ENCODE data around the gene MTARC1. TPM values are rescaled to one million over a fixed set of nuclear protein-coding genes. Genes with fewer than 3 reads are reported as not detected.
A peak's percentile ranks its signal among the peaks of the same experiment; 100 is the strongest.

MTARC1 gene
- total RNA-seq, 1 donor from 2014 or later: 1.8 TPM

DNA sequence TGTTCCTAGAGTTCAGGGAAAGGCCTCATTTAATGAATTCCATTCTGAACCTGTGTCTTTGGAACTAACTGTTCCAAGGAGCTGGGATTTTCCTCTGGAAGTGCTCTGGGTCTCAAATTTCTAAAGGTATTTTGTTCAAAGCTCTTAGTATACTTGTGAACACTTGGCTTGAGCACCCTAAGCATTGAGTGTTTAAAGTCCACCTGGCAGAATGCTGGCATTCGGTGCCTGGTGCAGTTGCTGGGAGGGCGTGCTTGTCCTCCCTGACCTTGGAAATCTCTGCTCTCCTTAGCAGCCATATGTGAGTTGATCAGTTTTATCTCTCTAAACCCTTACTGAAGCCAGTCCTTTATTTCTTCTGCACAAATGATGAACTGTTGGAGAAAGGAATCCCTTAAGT, 35.6 kb upstream of the MTARC1 start:
- H3K27ac Mint-ChIP-seq (ENCODE audit: unreplicated experiment): no peak overlapping the region
- H3K36me3 Mint-ChIP-seq (ENCODE audit: unreplicated experiment): peaks cover 15% of the 10 kb centered on the region
- H3K4me3 Mint-ChIP-seq (ENCODE audit: unreplicated experiment): no peak overlapping the region

GRCh38 chr1:220754212-220754917, 32.3 kb upstream of the MTARC1 start:
- TF ChIP-seq, protein P1, sequence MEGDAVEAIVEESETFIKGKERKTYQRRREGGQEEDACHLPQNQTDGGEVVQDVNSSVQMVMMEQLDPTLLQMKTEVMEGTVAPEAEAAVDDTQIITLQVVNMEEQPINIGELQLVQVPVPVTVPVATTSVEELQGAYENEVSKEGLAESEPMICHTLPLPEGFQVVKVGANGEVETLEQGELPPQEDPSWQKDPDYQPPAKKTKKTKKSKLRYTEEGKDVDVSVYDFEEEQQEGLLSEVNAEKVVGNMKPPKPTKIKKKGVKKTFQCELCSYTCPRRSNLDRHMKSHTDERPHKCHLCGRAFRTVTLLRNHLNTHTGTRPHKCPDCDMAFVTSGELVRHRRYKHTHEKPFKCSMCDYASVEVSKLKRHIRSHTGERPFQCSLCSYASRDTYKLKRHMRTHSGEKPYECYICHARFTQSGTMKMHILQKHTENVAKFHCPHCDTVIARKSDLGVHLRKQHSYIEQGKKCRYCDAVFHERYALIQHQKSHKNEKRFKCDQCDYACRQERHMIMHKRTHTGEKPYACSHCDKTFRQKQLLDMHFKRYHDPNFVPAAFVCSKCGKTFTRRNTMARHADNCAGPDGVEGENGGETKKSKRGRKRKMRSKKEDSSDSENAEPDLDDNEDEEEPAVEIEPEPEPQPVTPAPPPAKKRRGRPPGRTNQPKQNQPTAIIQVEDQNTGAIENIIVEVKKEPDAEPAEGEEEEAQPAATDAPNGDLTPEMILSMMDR (IDR thresholded peaks at IDR 0.05): no peak
- Mint-ChIP-seq H3K36me3 (ENCODE audit: unreplicated experiment) (peaks cover 30% of the 10 kb centered on the region), H3K4me1 (ENCODE audit: unreplicated experiment) (peaks cover 23% of the 10 kb centered on the region), H3K27ac (ENCODE audit: unreplicated experiment) (no peak overlapping the region), H3K4me3 (ENCODE audit: unreplicated experiment) (no peak overlapping the region), H3K9me3 (ENCODE audit: unreplicated experiment) (no peaks in the 10 kb centered on the region), H3K27me3 (ENCODE audit: unreplicated experiment) (no peaks in the 10 kb centered on the region)
- no peak for DNase-seq (ENCODE audit: extremely low spot score, unreplicated experiment)

More for the DNA sequence above, 35.6 kb upstream of the MTARC1 start:
- DNase-seq (ENCODE audit: extremely low spot score, unreplicated experiment): no peak
- TF ChIP-seq, protein P1 (IDR thresholded peaks at IDR 0.05): no peak
- peaks cover 39% of the 10 kb centered on the region for H3K4me1 Mint-ChIP-seq (ENCODE audit: unreplicated experiment)
- no peaks in the 10 kb centered on the region for H3K27me3 Mint-ChIP-seq (ENCODE audit: unreplicated experiment)
- H3K9me3 Mint-ChIP-seq (ENCODE audit: unreplicated experiment): no peaks in the 10 kb centered on the region

- Mint-ChIP-seq H3K27me3 (ENCODE audit: unreplicated experiment) (no peaks in the 10 kb centered on the region), H3K27ac (ENCODE audit: unreplicated experiment) (no peak overlapping the region), H3K36me3 (ENCODE audit: unreplicated experiment) (peaks cover 33% of the 10 kb centered on the region), H3K4me1 (ENCODE audit: unreplicated experiment) (peaks cover 19% of the 10 kb centered on the region), H3K4me3 (ENCODE audit: unreplicated experiment) (no peak overlapping the region), H3K9me3 (ENCODE audit: unreplicated experiment) (no peaks in the 10 kb centered on the region)
- TF ChIP-seq, protein P1 (IDR thresholded peaks at IDR 0.05): no peak
- peak; percentile 30 for DNase-seq (ENCODE audit: extremely low spot score, unreplicated experiment)
Measured at GRCh38 chr1:220754918-220755295, 31.8 kb upstream of the MTARC1 start.

DNA sequence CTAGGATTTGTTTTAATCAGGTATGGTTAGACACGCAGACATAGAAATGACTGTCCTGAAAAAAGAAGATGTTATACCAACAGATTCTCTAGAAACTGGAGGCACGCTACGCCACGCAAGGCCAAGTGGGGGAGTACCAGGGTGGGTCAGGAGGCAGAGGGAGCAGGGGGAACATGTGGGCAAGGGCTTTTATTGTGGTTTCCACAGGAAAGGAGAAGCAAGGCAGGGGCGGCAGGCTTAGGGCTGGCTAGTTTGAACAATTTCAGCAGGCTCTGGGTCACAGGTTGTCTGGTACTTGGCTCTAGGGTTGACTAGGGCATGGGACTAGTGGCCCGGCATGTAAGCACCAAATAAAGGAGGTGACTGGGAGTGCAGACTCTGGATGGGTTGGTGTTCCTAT, 31.4 kb upstream of the MTARC1 start:
- peaks cover 15% of the 10 kb centered on the region for H3K4me1 Mint-ChIP-seq (ENCODE audit: unreplicated experiment)
- H3K4me3 Mint-ChIP-seq (ENCODE audit: unreplicated experiment): no peak overlapping the region
- TF ChIP-seq, protein P1 (IDR thresholded peaks at IDR 0.05): no peak
- H3K36me3 Mint-ChIP-seq (ENCODE audit: unreplicated experiment): peaks cover 35% of the 10 kb centered on the region
- H3K27me3 Mint-ChIP-seq (ENCODE audit: unreplicated experiment): no peaks in the 10 kb centered on the region
- H3K9me3 Mint-ChIP-seq (ENCODE audit: unreplicated experiment): no peaks in the 10 kb centered on the region
- no peak overlapping the region for H3K27ac Mint-ChIP-seq (ENCODE audit: unreplicated experiment)
- no peak for DNase-seq (ENCODE audit: extremely low spot score, unreplicated experiment)

DNA sequence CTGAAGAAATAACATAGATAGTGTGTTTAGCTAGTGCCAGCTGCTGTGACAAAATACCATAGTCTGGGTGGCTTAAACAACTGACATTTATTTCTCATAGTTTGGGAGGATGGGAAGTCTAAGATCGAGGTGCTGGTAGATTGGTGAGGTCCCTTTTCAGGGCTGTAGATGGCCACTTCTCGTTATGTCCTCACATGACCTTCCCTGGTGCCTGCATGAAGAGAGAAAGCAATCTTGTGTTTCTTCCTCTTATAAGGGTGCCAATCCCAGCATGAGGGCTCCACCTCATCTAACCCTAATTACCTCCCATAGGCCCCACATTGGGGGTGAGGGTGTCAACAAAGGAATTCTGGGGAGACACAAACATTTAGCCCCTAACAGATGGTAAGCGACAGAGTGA, 29.3 kb upstream of the MTARC1 start:
- H3K4me1 Mint-ChIP-seq (ENCODE audit: unreplicated experiment): peaks cover 1% of the 10 kb centered on the region
- TF ChIP-seq, protein P1 (IDR thresholded peaks at IDR 0.05): no peak
- peaks cover 40% of the 10 kb centered on the region for H3K36me3 Mint-ChIP-seq (ENCODE audit: unreplicated experiment)
- no peaks in the 10 kb centered on the region for H3K27me3 Mint-ChIP-seq (ENCODE audit: unreplicated experiment)
- no peaks in the 10 kb centered on the region for H3K9me3 Mint-ChIP-seq (ENCODE audit: unreplicated experiment)
- H3K27ac Mint-ChIP-seq (ENCODE audit: unreplicated experiment): peak overlapping the region; percentile 27
- H3K4me3 Mint-ChIP-seq (ENCODE audit: unreplicated experiment): no peak overlapping the region
- DNase-seq (ENCODE audit: extremely low spot score, unreplicated experiment): no peak
